Heart left ventricle (tissue), 16 donors: ENCODE data around the gene ACSL4. TPM values are rescaled to one million over a fixed set of nuclear protein-coding genes. Genes with fewer than 3 reads are reported as not detected.

Source experiments
- ATAC-seq, 4 donors: fragments of 200-7000 bp; cut with Tn5 transposase; one replicate each; pipeline ENCODE4 v1.9.1; 2020 to 2022; ENCODE audit warnings: moderate library complexity in 4 of 4, mild to moderate bottlenecking in 3 of 4, moderate number of reproducible peaks in 1 of 4
- DNase-seq, 5 donors: peaks; one replicate each; pipeline ENCODE4 v3.0.0-alpha.2; 2020
- H3K27ac ChIP-seq, 12 donors: fragments of 200-600 bp; sonication (generic) in 4 of 12; one replicate each; pipeline versions ENCODE4 v1.5.0 to v1.8.0; 2016 to 2022; ENCODE audit warnings: mild to moderate bottlenecking in 2 of 12
- H3K27me3 ChIP-seq, 9 donors: fragments of 200-600 bp; sonication (generic) in 2 of 9; one replicate each; pipeline versions ENCODE4 v1.5.1 to v1.8.0; 2016 to 2022; ENCODE audit warnings: mild to moderate bottlenecking in 3 of 9
- H3K36me3 ChIP-seq, 9 donors: fragments of 200-600 bp; sonication (generic) in 2 of 9; one replicate each; pipeline versions ENCODE4 v1.5.0 to v1.8.0; 2018 to 2022; ENCODE audit warnings: mild to moderate bottlenecking in 2 of 9
- H3K4me1 ChIP-seq, 12 donors: fragments of 200-600 bp; sonication (generic) in 4 of 12; one replicate each; pipeline versions ENCODE4 v1.5.0 to v1.8.0; 2016 to 2022; ENCODE audit warnings: mild to moderate bottlenecking in 3 of 12
- H3K4me3 ChIP-seq, 12 donors: fragments of 200-600 bp; sonication (generic) in 4 of 12; one replicate each; pipeline versions ENCODE4 v1.5.0 to v1.8.0; 2017 to 2022; ENCODE audit warnings: mild to moderate bottlenecking in 9 of 12, moderate library complexity in 4 of 12
- H3K9me3 ChIP-seq, 12 donors: fragments of 200-600 bp; sonication (generic) in 4 of 12; one replicate each; pipeline versions ENCODE4 v1.5.0 to v1.8.0; 2016 to 2022; ENCODE audit warnings: mild to moderate bottlenecking in 1 of 12
- CTCF ChIP-seq, 12 donors: fragments of 200-600 bp; sonication (generic) in 4 of 12; IDR thresholded peaks; one replicate each; pipeline versions ENCODE4 v1.5.0 to v1.8.0; 2018 to 2022; ENCODE audit warnings: antibody characterized with exemption in 12 of 12, mild to moderate bottlenecking in 5 of 12
- POLR2A ChIP-seq, 2 donors: fragments of 450-650 bp; IDR thresholded peaks; one replicate each; pipeline ENCODE4 v1.6.1; 2017; ENCODE audit warnings: antibody characterized with exemption in 2 of 2, mild to moderate bottlenecking in 2 of 2, moderate library complexity in 2 of 2
- WGBS, 4 donors: extraction: QIAGEN DNeasy Blood & Tissue Kit in 2 of 4; methylation state at CpG; one replicate each; pipeline versions ENCODE4 v1.1.5 to v1.1.7; 2013 to 2018; 5-methylcytosine and 5-hydroxymethylcytosine counted together
- intact Hi-C, 10 donors: fragments of 100-400 bp; cut with DNase I; formaldehyde crosslinking; loops; one replicate each; pipeline versions ENCODE4 v1.11.1 to v1.14.2; 2022
- polyA plus RNA-seq, 2 donors: library from polyadenylated mRNA; stranded (reverse); fragments of 200-250 nt; gene quantifications; one replicate each; pipeline ENCODE4 v1.2.3, GENCODE V29; 2013
- total RNA-seq, 9 donors: library from RNA; depleted of rRNA in 2 of 9; stranded (reverse); fragments of >200 nt in 2 of 9; fragmentation: NEBNext Ultra II Directional in 3 of 9; extraction: Animal tissue kit (Norgen Biotek cat#: 25700) in 3 of 9; gene quantifications; one replicate each; pipeline versions ENCODE4 v1.1.0 to v1.2.4, GENCODE V29; 2016 to 2023
- donor health status: ischemic (EF 13 %, LVEDD 7.1; RV severe dilation, severe dysfunction).
- donor health status: healthy with polysubstance abuse.
- donor health status: DM: no; HTN: yes; CAD: no.
- donor health status: DM: no; HTN: no; CAD: no.
- donor health status: ischemic (EF 25% LVEDD 6.9; RV normal size, moderate dysfunction).
- donor health status: ischemic (EF 25% LVEDD 5.7; RV mildly dilated, moderate dysfunction).
- donor health status: healthy.
- donor health status: DM: yes; HTN: yes; CAD: no.
- donor health status: ischemic (EF 35%, LVEDD 5.7; RV mildly dilated, moderate dysfunction).
- donor health status: nonischemic (EF 11% LVEDD 7.7; RV severe dilation, severe dysfunction).
- donor health status: DM: yes; HTN: yes; CAD: no.
- donor health status: PGD.
- donor health status: ischemic (EF 29% LVEDD 5.4; RV normal size, mild dysfunction).
- donor health status: nonischemic (EF 23%, LVEDD 6.1; RV moderate dilation, normal function).

ACSL4 gene
- total and polyA plus RNA-seq, 11 donors: 11.7 to 68.7 (median 54.9) TPM

- H3K36me3 ChIP-seq: no peaks in the 10 kb centered on the region
- no peak for TF ChIP-seq CTCF (IDR thresholded peaks at IDR 0.05)
- no peak for TF ChIP-seq POLR2A (IDR thresholded peaks at IDR 0.05)
- ATAC-seq (peak in 3 of 4 donors; percentile 53 to 70 (median 53)), DNase-seq (peak; percentile 18 to 60 (median 56))
- H3K27ac ChIP-seq: no peak overlapping the region
- H3K4me3 ChIP-seq: no peak overlapping the region
- H3K9me3 ChIP-seq: no peaks in the 10 kb centered on the region
- WGBS, 4 donors: 50 to 61% (median 58%) methylated on average over 4 of the region's 4 CpGs
- H3K4me1 ChIP-seq: peaks cover 0 to 9% (median 0%) of the 10 kb centered on the region in 12 donors
- intact Hi-C loops: loop anchor here in 2 of 10 donors (5.0 kb wide), 1 partner anchor 85 kb away; the partner anchor contains the start of gene NXT2 (in 2 of the 2)
- H3K27me3 ChIP-seq: peaks cover 0 to 19% (median 0%) of the 10 kb centered on the region in 9 donors
Observed at GRCh38 chrX:109622270-109622669, 110.8 kb downstream of the ACSL4 start.

- Histone ChIP-seq H3K4me3 (no peak overlapping the region), H3K36me3 (no peaks in the 10 kb centered on the region), H3K27me3 (peaks cover 0 to 15% (median 0%) of the 10 kb centered on the region in 9 donors), H3K27ac (no peak overlapping the region), H3K4me1 (peaks cover 0 to 4% (median 0%) of the 10 kb centered on the region in 12 donors), H3K9me3 (no peaks in the 10 kb centered on the region)
- 62 to 87% (median 77%) methylated on average over 3 of the region's 3 CpGs for WGBS, 4 donors
- no peak for DNase-seq
- TF ChIP-seq POLR2A (IDR thresholded peaks at IDR 0.05): no peak
- no peak for TF ChIP-seq CTCF (IDR thresholded peaks at IDR 0.05)
- no peak for ATAC-seq
- intact Hi-C loops: loop anchor here in 2 of 10 donors (5.0 kb wide), 1 partner anchor 82 kb away; the partner anchor contains the start of gene NXT2 (in 2 of the 2)
Observed at GRCh38 chrX:109619771-109620170, 113.3 kb downstream of the ACSL4 start.

- Histone ChIP-seq H3K36me3 (no peaks in the 10 kb centered on the region), H3K27me3 (peaks cover 0 to 14% (median 0%) of the 10 kb centered on the region in 9 donors), H3K4me3 (no peak overlapping the region), H3K9me3 (no peaks in the 10 kb centered on the region), H3K4me1 (no peaks in the 10 kb centered on the region), H3K27ac (no peak overlapping the region)
- 40 to 65% (median 56%) methylated on average over 6 of the region's 6 CpGs for WGBS, 4 donors
- TF ChIP-seq CTCF (IDR thresholded peaks at IDR 0.05) (no peak), POLR2A (IDR thresholded peaks at IDR 0.05) (no peak)
- no peak for ATAC-seq
- intact Hi-C loops: no loop called here
- no peak for DNase-seq
Observed at GRCh38 chrX:109614951-109615350, 118.1 kb downstream of the ACSL4 start.

GRCh38 chrX:109601486-109601885, 131.6 kb downstream of the ACSL4 start:
- H3K27me3 ChIP-seq: peaks cover 0 to 38% (median 0%) of the 10 kb centered on the region in 9 donors
- no peak overlapping the region for H3K27ac ChIP-seq
- DNase-seq (no peak), ATAC-seq (no peak)
- WGBS, 4 donors: 52 to 66% (median 63%) methylated on average over 5 of the region's 5 CpGs
- intact Hi-C loops: no loop called here
- peaks cover 0 to 4% (median 0%) of the 10 kb centered on the region in 12 donors for H3K9me3 ChIP-seq
- H3K4me3 ChIP-seq: no peak overlapping the region
- TF ChIP-seq POLR2A (IDR thresholded peaks at IDR 0.05) (no peak), CTCF (IDR thresholded peaks at IDR 0.05) (no peak)
- no peaks in the 10 kb centered on the region for H3K4me1 ChIP-seq
- no peaks in the 10 kb centered on the region for H3K36me3 ChIP-seq
